PC-3 (cell line): Measurements from ENCODE around the gene ETNK1. TPM values are rescaled to one million over a fixed set of nuclear protein-coding genes. Genes with fewer than 3 reads are reported as not detected.
A peak's percentile ranks its signal among the peaks of the same experiment; 100 is the strongest.

Experiments used
- ATAC-seq: fragments of 200-7000 bp; cut with Tn5 transposase; 2 replicates; pipeline ENCODE4 v1.9.1; 2020; ENCODE audit warnings: mild to moderate bottlenecking, moderate library complexity
- BruUV-seq: library from RNA; stranded (reverse); fragments of 400-500 nt; replicated peaks from 2 replicates; lab custom pipeline; 2021; lab: Mats Ljungman, UMichigan
- CTCF ChIA-PET: fragments of 300-600 bp; sonication (Branson Sonifier 250); formaldehyde crosslinking; loops from one replicate; lab custom pipeline; 2022; ENCODE audit warnings: antibody characterized with exemption; lab: Charles Lee
- POLR2A ChIA-PET: fragments of 300-600 bp; sonication (Branson Sonifier 250); formaldehyde crosslinking; loops from one replicate; lab custom pipeline; 2022; ENCODE audit warnings: antibody characterized with exemption; ENCODE audit not compliant: unreplicated experiment; lab: Charles Lee
- DNase-seq: peaks from one replicate; pipeline ENCODE4 v3.0.0-alpha.2; 2015
- H2AFZ ChIP-seq: fragments of 300-600 bp; sonication (generic); 2 replicates; pipeline ENCODE4 v1.6.0; 2016; ENCODE audit warnings: antibody characterized with exemption, low read length
- H3F3A ChIP-seq: fragments of 300-600 bp; sonication (generic); one replicate; pipeline ENCODE4 v1.6.0; 2017; ENCODE audit warnings: antibody characterized with exemption, low read length, control low read depth, mild to moderate bottlenecking; ENCODE audit not compliant: unreplicated experiment
- H3K27ac ChIP-seq: fragments of 300-600 bp; sonication (generic); 2 replicates; pipeline ENCODE4 v1.5.1; 2016; ENCODE audit warnings: mild to moderate bottlenecking, low read length
- H3K27me3 ChIP-seq: fragments of 300-600 bp; sonication (generic); 2 replicates; pipeline ENCODE4 v1.6.1; 2016; ENCODE audit warnings: low read length, mixed read lengths
- H3K36me3 ChIP-seq: fragments of 300-600 bp; sonication (generic); 2 replicates; pipeline ENCODE4 v1.6.1; 2016; ENCODE audit warnings: low read depth, mixed run types, low read length, mixed read lengths
- H3K4me1 ChIP-seq: fragments of 300-600 bp; sonication (generic); 2 replicates; pipeline ENCODE4 v1.5.1; 2016; ENCODE audit warnings: low read length; ENCODE audit not compliant: insufficient read depth
- H3K4me2 ChIP-seq: fragments of 300-600 bp; sonication (generic); 2 replicates; pipeline ENCODE4 v1.6.0; 2016; ENCODE audit warnings: low read length
- H3K4me3 ChIP-seq: fragments of 300-600 bp; sonication (generic); 2 replicates; pipeline ENCODE4 v1.5.1; 2016; ENCODE audit warnings: mild to moderate bottlenecking, low read length, mixed read lengths
- H3K79me2 ChIP-seq: fragments of 300-600 bp; sonication (generic); 2 replicates; pipeline ENCODE4 v1.6.1; 2017; ENCODE audit warnings: low read length, mixed read lengths
- H3K9ac ChIP-seq: fragments of 300-600 bp; sonication (generic); 2 replicates; pipeline ENCODE4 v1.6.0; 2016; ENCODE audit warnings: mild to moderate bottlenecking, low read length
- H3K9me2 ChIP-seq: fragments of 300-600 bp; sonication (generic); replicated peaks from 2 replicates; pipeline ENCODE4 v1.6.1; 2016; ENCODE audit warnings: mixed run types, low read length, mixed read lengths
- H3K9me3 ChIP-seq: fragments of 300-600 bp; sonication (generic); 2 replicates; pipeline ENCODE4 v1.6.1; 2016; ENCODE audit warnings: low read length, mixed read lengths
- H4K20me1 ChIP-seq: fragments of 300-600 bp; sonication (generic); 2 replicates; pipeline ENCODE4 v1.6.1; 2016; ENCODE audit warnings: low read length, mixed read lengths
- CTCF ChIP-seq: fragments of 300-600 bp; sonication (generic); conservative IDR thresholded peaks from 2 replicates; pipeline ENCODE4 v1.5.1; 2017; ENCODE audit warnings: antibody characterized with exemption, low read depth, mild to moderate bottlenecking, low read length
- EZH2 ChIP-seq: fragments of 300-600 bp; sonication (generic); IDR thresholded peaks from one replicate; pipeline ENCODE4 v1.6.1; 2017; ENCODE audit warnings: antibody characterized with exemption, mild to moderate bottlenecking, low read length; ENCODE audit not compliant: unreplicated experiment
- EZH2phosphoT487 ChIP-seq: fragments of 300-600 bp; sonication (generic); IDR thresholded peaks from 2 replicates; pipeline ENCODE4 v1.6.1; 2018; ENCODE audit warnings: mild to moderate bottlenecking, antibody characterized with exemption, low read length, borderline replicate concordance
- intact Hi-C: fragments of 100-400 bp; cut with micrococcal nuclease; formaldehyde crosslinking; loops from 2 replicates; pipeline ENCODE4 v1.9.0; 2023
- total RNA-seq: library from RNA; depleted of rRNA; stranded (reverse); fragments of >200 nt; gene quantifications from 2 replicates; pipeline ENCODE4 v1.2.3, GENCODE V29; 2014

The ETNK1 gene
- total RNA-seq, 1 experiment from 2014 or later, result 17.8 TPM

- Histone ChIP-seq H3K27me3 (no peaks in the 10 kb centered on the region), H3K9me3 (no peaks in the 10 kb centered on the region), H3K9ac (no peak overlapping the region; the same call in 1 of the 2 replicates), H3K4me1 (peaks cover 7% of the 10 kb centered on the region; the same call in 1 of the 2 replicates), H3K79me2 (no peaks in the 10 kb centered on the region), H3K36me3 (no peaks in the 10 kb centered on the region), H3K9me2 (no peaks in the 10 kb centered on the region), H3F3A (no peaks in the 10 kb centered on the region), H3K4me3 (no peak overlapping the region), H3K4me2 (no peak overlapping the region), H3K27ac (peak overlapping the region; percentile 42), H2AFZ (no peak overlapping the region), H4K20me1 (no peaks in the 10 kb centered on the region)
- TF ChIP-seq EZH2phosphoT487, result no peak
- no peak for TF ChIP-seq EZH2
- no peak for TF ChIP-seq CTCF
- CTCF ChIA-PET, result no interaction called here
- no TSS peak for BruUV-seq
- intact Hi-C loops, result no loop called here
- ATAC-seq, result peak; percentile 68
- POLR2A ChIA-PET, result interaction anchor here (0.6 kb wide), 1 partner anchor 33 kb away, joined by 3 read pairs; no protein-coding TSS in a partner anchor
- peak; percentile 39 for DNase-seq
Measured at GRCh38 chr12:22687361-22688076, 62.5 kb downstream of the ETNK1 start.

GRCh38 chr12:22689876-22690275, 64.9 kb downstream of the ETNK1 start:
- no peaks in the 10 kb centered on the region for H3K27me3 ChIP-seq
- H4K20me1 ChIP-seq, result no peaks in the 10 kb centered on the region
- H3K4me2 ChIP-seq, result no peak overlapping the region
- ChIA-PET CTCF (no interaction called here), POLR2A (no interaction called here)
- no peak overlapping the region for H3K9ac ChIP-seq
- no peaks in the 10 kb centered on the region for H3K36me3 ChIP-seq
- no TSS peak for BruUV-seq
- TF ChIP-seq EZH2phosphoT487, result no peak
- no peak for TF ChIP-seq EZH2
- TF ChIP-seq CTCF, result no peak
- no peak overlapping the region for H3K27ac ChIP-seq
- no peaks in the 10 kb centered on the region for H3K9me2 ChIP-seq
- no peak for ATAC-seq
- H2AFZ ChIP-seq, result no peak overlapping the region
- peaks cover 7% of the 10 kb centered on the region; the same call in 1 of the 2 replicates for H3K4me1 ChIP-seq
- no peaks in the 10 kb centered on the region for H3F3A ChIP-seq
- H3K9me3 ChIP-seq, result no peaks in the 10 kb centered on the region
- H3K4me3 ChIP-seq, result no peak overlapping the region
- no peaks in the 10 kb centered on the region for H3K79me2 ChIP-seq
- intact Hi-C loops, result no loop called here
- no peak for DNase-seq

GRCh38 chr12:22691319-22691718, 66.3 kb downstream of the ETNK1 start:
- POLR2A ChIA-PET, result no interaction called here

More at GRCh38 chr12:22691319-22691718, 66.3 kb downstream of the ETNK1 start:
- H3K27me3 ChIP-seq, result no peaks in the 10 kb centered on the region
- BruUV-seq, result no TSS peak
- H3K36me3 ChIP-seq, result no peaks in the 10 kb centered on the region
- H3K79me2 ChIP-seq, result no peaks in the 10 kb centered on the region
- H2AFZ ChIP-seq, result no peak overlapping the region
- H3K9me2 ChIP-seq, result no peaks in the 10 kb centered on the region
- ATAC-seq (no peak), DNase-seq (no peak)
- H3K4me1 ChIP-seq, result peaks cover 7% of the 10 kb centered on the region; the same call in 1 of the 2 replicates
- no peaks in the 10 kb centered on the region for H4K20me1 ChIP-seq
- intact Hi-C loops, result no loop called here
- no peak overlapping the region for H3K4me3 ChIP-seq
- H3K27ac ChIP-seq, result no peak overlapping the region
- no peaks in the 10 kb centered on the region for H3F3A ChIP-seq
- H3K4me2 ChIP-seq, result no peak overlapping the region
- no peak overlapping the region for H3K9ac ChIP-seq
- CTCF ChIA-PET, result no interaction called here
- H3K9me3 ChIP-seq, result no peaks in the 10 kb centered on the region
- TF ChIP-seq EZH2phosphoT487 (no peak), CTCF (no peak), EZH2 (no peak)
